Measurements from ENCODE around the gene UQCRC1.

Gene UQCRC1

GRCh38 chr3:48633256-48633655 lies 23.8 kb upstream of the UQCRC1 start:
- no peaks in the 10 kb centered on the region for H3F3A ChIP-seq (ENCODE audit: control insufficient read depth, insufficient read depth)
- H3K9me3 ChIP-seq (ENCODE audit: control insufficient read depth, insufficient read depth, low read length): no peaks in the 10 kb centered on the region
- no peak for TF ChIP-seq EZH2phosphoT487 (IDR thresholded peaks at IDR 0.05; ENCODE audit: borderline replicate concordance, low read length)
- TF ChIP-seq, protein P1, sequence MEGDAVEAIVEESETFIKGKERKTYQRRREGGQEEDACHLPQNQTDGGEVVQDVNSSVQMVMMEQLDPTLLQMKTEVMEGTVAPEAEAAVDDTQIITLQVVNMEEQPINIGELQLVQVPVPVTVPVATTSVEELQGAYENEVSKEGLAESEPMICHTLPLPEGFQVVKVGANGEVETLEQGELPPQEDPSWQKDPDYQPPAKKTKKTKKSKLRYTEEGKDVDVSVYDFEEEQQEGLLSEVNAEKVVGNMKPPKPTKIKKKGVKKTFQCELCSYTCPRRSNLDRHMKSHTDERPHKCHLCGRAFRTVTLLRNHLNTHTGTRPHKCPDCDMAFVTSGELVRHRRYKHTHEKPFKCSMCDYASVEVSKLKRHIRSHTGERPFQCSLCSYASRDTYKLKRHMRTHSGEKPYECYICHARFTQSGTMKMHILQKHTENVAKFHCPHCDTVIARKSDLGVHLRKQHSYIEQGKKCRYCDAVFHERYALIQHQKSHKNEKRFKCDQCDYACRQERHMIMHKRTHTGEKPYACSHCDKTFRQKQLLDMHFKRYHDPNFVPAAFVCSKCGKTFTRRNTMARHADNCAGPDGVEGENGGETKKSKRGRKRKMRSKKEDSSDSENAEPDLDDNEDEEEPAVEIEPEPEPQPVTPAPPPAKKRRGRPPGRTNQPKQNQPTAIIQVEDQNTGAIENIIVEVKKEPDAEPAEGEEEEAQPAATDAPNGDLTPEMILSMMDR (IDR thresholded peaks at IDR 0.05; ENCODE audit: low read depth, low read length, poor library complexity, severe bottlenecking): no peak
- peaks cover 18% of the 10 kb centered on the region for H3K4me1 ChIP-seq (ENCODE audit: control insufficient read depth, low read length)
- no peak overlapping the region for H3K4me2 ChIP-seq (ENCODE audit: low read length)
- peaks cover 12% of the 10 kb centered on the region for H3K36me3 ChIP-seq (ENCODE audit: control insufficient read depth, low read length)
- no peaks in the 10 kb centered on the region for H3K27me3 ChIP-seq (ENCODE audit: control insufficient read depth, low read length)
- no peak overlapping the region for H3K27ac ChIP-seq (ENCODE audit: low read depth, low read length)
- no peak overlapping the region for H3K4me3 ChIP-seq (ENCODE audit: low read length)
- no peaks in the 10 kb centered on the region for H3K9me2 ChIP-seq (replicated peaks; ENCODE audit: control insufficient read depth, low read length)
- no peaks in the 10 kb centered on the region for H4K20me1 ChIP-seq (ENCODE audit: control insufficient read depth, insufficient read depth, low read depth, low read length)
- no peaks in the 10 kb centered on the region for H3K79me2 ChIP-seq (ENCODE audit: control insufficient read depth, low read length)

GRCh38 chr3:48631516-48632448 lies 22.3 kb upstream of the UQCRC1 start:
- Histone ChIP-seq H3F3A (ENCODE audit: control insufficient read depth, insufficient read depth) (no peaks in the 10 kb centered on the region), H3K9me3 (ENCODE audit: control insufficient read depth, insufficient read depth, low read length) (no peaks in the 10 kb centered on the region), H3K4me3 (ENCODE audit: low read length) (no peak overlapping the region), H3K79me2 (ENCODE audit: control insufficient read depth, low read length) (no peaks in the 10 kb centered on the region), H3K36me3 (ENCODE audit: control insufficient read depth, low read length) (peaks cover 19% of the 10 kb centered on the region), H3K4me1 (ENCODE audit: control insufficient read depth, low read length) (peaks cover 18% of the 10 kb centered on the region), H4K20me1 (ENCODE audit: control insufficient read depth, insufficient read depth, low read depth, low read length) (no peaks in the 10 kb centered on the region), H3K27ac (ENCODE audit: low read depth, low read length) (no peak overlapping the region), H3K9me2 (replicated peaks; ENCODE audit: control insufficient read depth, low read length) (no peaks in the 10 kb centered on the region), H3K4me2 (ENCODE audit: low read length) (no peak overlapping the region), H3K27me3 (ENCODE audit: control insufficient read depth, low read length) (no peaks in the 10 kb centered on the region)
- TF ChIP-seq, protein P1 (IDR thresholded peaks at IDR 0.05; ENCODE audit: low read depth, low read length, poor library complexity, severe bottlenecking): no peak
- no peak for TF ChIP-seq EZH2phosphoT487 (IDR thresholded peaks at IDR 0.05; ENCODE audit: borderline replicate concordance, low read length)

- Histone ChIP-seq H3K9me3 (ENCODE audit: control insufficient read depth, insufficient read depth, low read length) (no peaks in the 10 kb centered on the region), H3K4me1 (ENCODE audit: control insufficient read depth, low read length) (peaks cover 9% of the 10 kb centered on the region), H3K9me2 (replicated peaks; ENCODE audit: control insufficient read depth, low read length) (no peaks in the 10 kb centered on the region), H3K27ac (ENCODE audit: low read depth, low read length) (no peak overlapping the region), H3K79me2 (ENCODE audit: control insufficient read depth, low read length) (no peaks in the 10 kb centered on the region), H4K20me1 (ENCODE audit: control insufficient read depth, insufficient read depth, low read depth, low read length) (no peaks in the 10 kb centered on the region), H3K27me3 (ENCODE audit: control insufficient read depth, low read length) (no peaks in the 10 kb centered on the region), H3K36me3 (ENCODE audit: control insufficient read depth, low read length) (peaks cover 27% of the 10 kb centered on the region), H3K4me2 (ENCODE audit: low read length) (no peak overlapping the region), H3K4me3 (ENCODE audit: low read length) (no peak overlapping the region), H3F3A (ENCODE audit: control insufficient read depth, insufficient read depth) (no peaks in the 10 kb centered on the region)
- no peak for TF ChIP-seq EZH2phosphoT487 (IDR thresholded peaks at IDR 0.05; ENCODE audit: borderline replicate concordance, low read length)
- TF ChIP-seq, protein P1 (IDR thresholded peaks at IDR 0.05; ENCODE audit: low read depth, low read length, poor library complexity, severe bottlenecking): no peak
Measured at GRCh38 chr3:48630833-48631232, 21.4 kb upstream of the UQCRC1 start.
